ENCODE results near the gene TMEM45B.
"Not testable (repeated sequence)": the region's sequence is repeated elsewhere in the genome, so short reads cannot be mapped to it uniquely, and the experiment has no call there.

Gene TMEM45B

GRCh38 chr11:129804012-129804411 lies 11.6 kb upstream of the TMEM45B start:
- no peak overlapping the region for H3K4me3 ChIP-seq (replicated peaks; ENCODE audit: low read depth, low read length)
- no peak for DNase-seq (ENCODE audit: extremely low read depth, low read depth)
- TF ChIP-seq CTCF (IDR thresholded peaks at IDR 0.05; ENCODE audit: low read depth, low read length, missing control alignments) = no peak

- not testable (repeated sequence) for H3K4me3 ChIP-seq (replicated peaks; ENCODE audit: low read depth, low read length); DNase-seq (ENCODE audit: extremely low read depth, low read depth)
These were observed 7.4 kb upstream of the TMEM45B start for GRCh38 chr11:129808241-129808640.

GRCh38 chr11:129813231-129813791 lies 2.3 kb upstream of the TMEM45B start:
- DNase-seq (ENCODE audit: extremely low read depth, low read depth) = no peak
- TF ChIP-seq CTCF (IDR thresholded peaks at IDR 0.05; ENCODE audit: low read depth, low read length, missing control alignments) = no peak
- H3K4me3 ChIP-seq (replicated peaks; ENCODE audit: low read depth, low read length) = no peak overlapping the region

DNA sequence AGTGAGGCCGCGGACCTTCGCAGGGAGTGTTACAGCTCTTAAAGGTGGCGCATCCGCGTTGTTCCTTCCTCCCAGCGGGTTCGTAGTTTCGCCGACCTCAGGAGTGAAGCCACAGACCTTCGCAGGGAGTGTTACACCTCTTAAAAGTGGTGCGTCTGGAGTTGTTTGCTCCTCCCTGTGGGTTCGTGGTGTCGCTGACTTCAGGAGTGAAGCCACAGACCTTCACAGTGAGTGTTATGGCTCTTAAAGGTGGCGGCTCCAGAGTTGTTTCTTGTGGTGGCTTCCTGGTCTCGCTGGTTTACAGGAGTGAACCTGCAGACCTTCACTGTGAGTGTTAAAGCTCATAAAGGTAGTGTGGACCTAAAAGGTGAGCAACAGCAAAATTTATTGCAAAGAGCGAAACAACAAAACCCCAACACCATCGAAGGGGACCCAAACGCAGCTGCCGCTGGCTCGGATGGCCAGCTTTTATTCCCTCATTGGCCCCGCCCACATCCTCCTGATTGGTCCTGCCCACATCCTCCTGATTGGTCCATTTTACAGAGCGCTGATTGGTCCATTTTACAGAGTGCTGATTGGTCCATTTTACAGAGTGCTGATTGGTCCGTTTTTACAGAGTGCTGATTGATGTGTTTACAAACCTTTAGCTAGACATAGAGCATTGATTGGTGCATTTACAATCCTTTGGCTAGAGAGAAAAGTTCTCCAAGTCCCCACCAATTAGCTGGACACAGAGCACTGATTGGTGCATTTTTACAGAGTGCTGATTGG lies 1.2 kb upstream of the TMEM45B start:
- no peak for DNase-seq (ENCODE audit: extremely low read depth, low read depth)
- TF ChIP-seq CTCF (IDR thresholded peaks at IDR 0.05; ENCODE audit: low read depth, low read length, missing control alignments) = no peak
- H3K4me3 ChIP-seq (replicated peaks; ENCODE audit: low read depth, low read length) = no peak overlapping the region

DNA sequence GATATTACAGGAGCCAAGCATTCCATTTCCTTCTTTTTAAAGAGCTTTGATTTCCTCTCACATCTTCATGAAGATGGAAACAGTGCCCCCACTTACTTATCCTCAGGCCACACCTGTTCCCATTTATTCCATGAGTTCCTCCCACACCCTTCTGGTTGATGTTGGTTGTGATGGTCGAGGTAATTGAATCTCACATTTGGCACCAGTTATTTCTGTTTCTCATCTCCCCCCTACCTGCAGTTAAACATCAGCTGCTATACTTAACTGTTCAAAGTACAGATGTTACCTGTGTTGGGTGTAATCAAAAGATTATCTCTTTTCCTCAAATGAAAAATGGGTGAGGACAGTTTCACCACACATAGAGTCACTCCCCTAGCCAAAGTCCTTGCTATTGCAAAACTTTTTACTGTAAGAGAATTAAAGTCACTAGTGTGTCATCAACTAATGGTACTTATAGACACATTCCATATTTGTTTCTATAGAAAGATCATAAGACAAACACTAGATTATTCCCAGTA lies 1.9 kb downstream of the TMEM45B start:
- DNase-seq (ENCODE audit: extremely low read depth, low read depth) = no peak
- H3K4me3 ChIP-seq (replicated peaks; ENCODE audit: low read depth, low read length) = no peak overlapping the region
- no peak for TF ChIP-seq CTCF (IDR thresholded peaks at IDR 0.05; ENCODE audit: low read depth, low read length, missing control alignments)

DNA sequence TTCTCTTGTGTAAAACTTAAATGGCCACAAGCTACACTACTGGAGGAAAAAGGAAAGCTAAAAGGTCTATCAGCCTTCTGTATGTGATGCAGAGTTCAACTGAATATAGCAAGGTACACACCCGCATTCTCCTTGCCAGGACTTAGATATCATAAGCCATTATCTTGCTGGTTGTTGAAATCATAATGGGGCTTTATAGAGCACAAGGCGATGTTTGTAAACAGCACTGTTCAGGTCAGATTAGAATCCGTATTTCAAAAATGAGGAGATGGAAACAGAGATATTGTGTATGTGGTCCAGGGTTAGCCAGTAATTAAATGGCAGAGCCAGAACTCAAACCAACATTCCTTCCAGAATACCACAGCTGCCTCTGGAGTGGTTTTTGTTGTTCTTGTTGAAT lies 2.6 kb downstream of the TMEM45B start:
- not testable (repeated sequence) for H3K4me3 ChIP-seq (replicated peaks; ENCODE audit: low read depth, low read length); DNase-seq (ENCODE audit: extremely low read depth, low read depth)

GRCh38 chr11:129819237-129819636 lies 3.6 kb downstream of the TMEM45B start:
- DNase-seq (ENCODE audit: extremely low read depth, low read depth) = no peak
- H3K4me3 ChIP-seq (replicated peaks; ENCODE audit: low read depth, low read length) = no peak overlapping the region
- TF ChIP-seq CTCF (IDR thresholded peaks at IDR 0.05; ENCODE audit: low read depth, low read length, missing control alignments) = no peak

DNA sequence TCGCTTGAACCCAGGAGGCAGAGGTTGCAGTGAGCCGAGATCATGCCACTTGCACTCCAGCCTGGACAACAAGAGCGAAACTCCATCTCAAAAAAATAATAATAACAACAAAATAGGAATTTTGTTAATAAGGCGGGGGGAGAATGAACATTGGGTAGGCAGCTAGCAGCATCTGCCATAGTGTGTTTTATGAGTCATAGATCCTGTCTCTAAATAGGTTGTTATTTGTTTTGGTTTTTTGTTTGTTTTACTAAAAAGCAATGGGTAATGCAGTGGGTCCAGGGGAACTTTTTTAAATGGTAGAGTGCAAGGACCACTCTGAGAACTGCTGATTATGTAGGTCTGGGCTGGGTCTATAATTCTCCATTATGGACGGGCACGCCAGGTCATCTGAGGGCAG lies 4.6 kb downstream of the TMEM45B start:
- H3K4me3 ChIP-seq (replicated peaks; ENCODE audit: low read depth, low read length); DNase-seq (ENCODE audit: extremely low read depth, low read depth): not testable (repeated sequence)

GRCh38 chr11:129823281-129823680 lies 7.6 kb downstream of the TMEM45B start:
- not testable (repeated sequence) for DNase-seq (ENCODE audit: extremely low read depth, low read depth); H3K4me3 ChIP-seq (replicated peaks; ENCODE audit: low read depth, low read length)

GRCh38 chr11:129823799-129824198 lies 8.2 kb downstream of the TMEM45B start:
- H3K4me3 ChIP-seq (replicated peaks; ENCODE audit: low read depth, low read length); DNase-seq (ENCODE audit: extremely low read depth, low read depth): not testable (repeated sequence)

All from HFF-Myc (cell line).